ENCODE measurements around the gene GABRB2.
"Not testable (repeated sequence)": the region's sequence is repeated elsewhere in the genome, so short reads cannot be mapped to it uniquely, and the experiment has no call there.

Gene GABRB2

GRCh38 chr5:161513942-161514341 lies 32.6 kb downstream of the GABRB2 start:
- Histone ChIP-seq H3K27ac (no peak overlapping the region), H3K36me3 (no peaks in the 10 kb centered on the region), H3K9me3 (ENCODE audit: severe bottlenecking) (peaks cover 3% of the 10 kb centered on the region), H3K27me3 (ENCODE audit: insufficient read depth, low read depth, severe bottlenecking) (peaks cover 57% of the 10 kb centered on the region), H3K4me3 (ENCODE audit: low read depth, low read length) (no peak overlapping the region)
- TF ChIP-seq CTCF (IDR thresholded peaks at IDR 0.05; ENCODE audit: low read depth, low read length) = no peak
- DNase-seq = no peak

GRCh38 chr5:161507591-161507990 lies 38.9 kb downstream of the GABRB2 start:
- no peak for TF ChIP-seq CTCF (IDR thresholded peaks at IDR 0.05; ENCODE audit: low read depth, low read length)
- H3K36me3 ChIP-seq = no peaks in the 10 kb centered on the region
- no peak for DNase-seq
- peaks cover 43% of the 10 kb centered on the region for H3K27me3 ChIP-seq (ENCODE audit: insufficient read depth, low read depth, severe bottlenecking)
- H3K9me3 ChIP-seq (ENCODE audit: severe bottlenecking) = no peaks in the 10 kb centered on the region
- H3K27ac ChIP-seq = no peak overlapping the region
- H3K4me3 ChIP-seq (ENCODE audit: low read depth, low read length) = no peak overlapping the region

DNA sequence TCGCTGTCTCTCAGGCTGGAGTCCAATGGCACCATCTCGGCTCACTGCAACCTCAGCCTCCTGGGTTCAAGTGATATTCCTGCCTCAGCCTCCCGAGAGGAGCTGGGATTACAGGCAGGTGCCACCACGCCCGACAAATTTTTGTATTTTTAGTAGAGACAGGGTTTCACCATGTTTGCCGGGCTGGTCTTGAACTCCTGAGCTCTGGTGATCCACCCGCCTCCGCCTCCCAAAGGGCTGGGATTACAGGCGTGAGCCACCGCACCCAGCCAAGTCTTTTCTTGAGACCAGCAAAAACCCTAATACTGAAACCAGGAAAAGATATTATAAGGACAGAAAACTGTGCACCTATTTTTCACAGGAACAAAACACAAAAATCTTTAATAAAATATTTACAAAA lies 41.4 kb downstream of the GABRB2 start:
- H3K27me3 ChIP-seq (ENCODE audit: insufficient read depth, low read depth, severe bottlenecking) = peaks cover 45% of the 10 kb centered on the region
- H3K9me3 ChIP-seq (ENCODE audit: severe bottlenecking); H3K36me3 ChIP-seq; DNase-seq; H3K4me3 ChIP-seq (ENCODE audit: low read depth, low read length); H3K27ac ChIP-seq: not testable (repeated sequence)

DNA sequence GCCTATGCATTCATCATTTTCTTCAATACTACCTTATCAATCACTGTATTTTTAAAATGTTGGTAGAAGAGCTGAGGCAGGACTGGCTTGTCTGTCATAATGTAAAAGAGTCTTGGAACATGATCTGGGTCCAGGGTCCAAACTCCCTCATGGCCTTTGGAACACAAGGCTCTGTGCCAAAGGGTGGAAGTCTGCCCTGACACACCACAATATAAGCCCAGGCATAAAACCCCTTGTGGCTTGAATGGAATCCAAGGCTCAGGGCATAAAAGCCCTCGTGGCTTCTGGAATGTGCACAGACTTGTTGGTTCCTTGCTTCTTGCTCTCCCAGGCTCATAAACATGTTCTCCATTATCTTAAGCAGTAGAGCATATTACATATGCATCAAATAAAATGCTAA lies 48.0 kb downstream of the GABRB2 start:
- TF ChIP-seq CTCF (IDR thresholded peaks at IDR 0.05; ENCODE audit: low read depth, low read length) = no peak
- Histone ChIP-seq H3K27me3 (ENCODE audit: insufficient read depth, low read depth, severe bottlenecking) (peaks cover 21% of the 10 kb centered on the region), H3K36me3 (no peaks in the 10 kb centered on the region), H3K27ac (no peak overlapping the region), H3K4me3 (ENCODE audit: low read depth, low read length) (no peak overlapping the region), H3K9me3 (ENCODE audit: severe bottlenecking) (peaks cover 2% of the 10 kb centered on the region)
- DNase-seq = no peak

DNA sequence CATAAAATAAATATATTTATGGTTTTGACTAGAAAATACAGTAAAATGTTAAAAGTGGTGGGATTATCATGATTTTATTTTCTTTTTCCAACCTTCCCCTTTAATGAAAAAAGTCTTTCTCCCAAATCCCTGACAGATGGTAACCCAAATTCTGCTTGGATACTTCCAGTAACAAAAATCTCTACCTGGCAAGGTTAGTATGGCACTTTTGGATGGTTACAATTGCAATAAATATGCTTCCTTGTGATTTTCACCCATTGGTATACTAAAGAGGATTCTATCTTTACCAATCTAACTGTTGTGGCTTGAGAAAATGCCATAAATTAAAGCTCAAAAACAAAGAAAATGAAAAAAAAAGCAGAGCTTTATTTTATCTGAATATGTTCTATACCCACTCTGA lies 62.8 kb downstream of the GABRB2 start:
- TF ChIP-seq CTCF (IDR thresholded peaks at IDR 0.05; ENCODE audit: low read depth, low read length) = no peak
- Histone ChIP-seq H3K9me3 (ENCODE audit: severe bottlenecking) (no peaks in the 10 kb centered on the region), H3K27ac (no peak overlapping the region), H3K36me3 (no peaks in the 10 kb centered on the region), H3K4me3 (ENCODE audit: low read depth, low read length) (no peak overlapping the region), H3K27me3 (ENCODE audit: insufficient read depth, low read depth, severe bottlenecking) (peaks cover 20% of the 10 kb centered on the region)
- no peak for DNase-seq

DNA sequence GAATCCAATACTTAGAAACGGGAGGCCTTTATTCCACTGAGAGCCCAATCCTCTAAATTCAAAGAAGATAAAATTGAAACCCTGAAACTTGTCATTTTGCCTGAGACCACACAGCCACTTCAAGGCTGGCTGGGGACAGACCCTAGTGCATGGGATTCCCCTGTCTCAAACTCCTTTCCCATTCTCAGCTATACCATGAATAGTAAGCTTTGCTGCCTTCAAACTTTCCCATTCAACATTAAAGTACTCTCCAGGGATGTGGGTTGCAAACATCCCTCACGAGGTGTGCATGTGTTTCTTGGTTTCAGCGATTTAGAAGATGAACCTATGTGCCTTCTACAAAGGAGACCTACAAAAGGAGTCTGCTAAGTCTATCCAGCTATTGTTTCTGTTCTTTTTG lies 64.6 kb downstream of the GABRB2 start:
- no peak overlapping the region for H3K4me3 ChIP-seq (ENCODE audit: low read depth, low read length)
- H3K9me3 ChIP-seq (ENCODE audit: severe bottlenecking) = no peaks in the 10 kb centered on the region
- H3K27ac ChIP-seq = no peak overlapping the region
- no peak for DNase-seq
- H3K27me3 ChIP-seq (ENCODE audit: insufficient read depth, low read depth, severe bottlenecking) = peaks cover 16% of the 10 kb centered on the region
- H3K36me3 ChIP-seq = no peaks in the 10 kb centered on the region
- TF ChIP-seq CTCF (IDR thresholded peaks at IDR 0.05; ENCODE audit: low read depth, low read length) = no peak
